OCI-LY3 (cell line): ENCODE measurements around the gene ANK2.

Source experiments
- EZH2phosphoT487 ChIP-seq: fragments of 200-600 bp; shearing (Covaris generic); IDR thresholded peaks from 2 replicates; pipeline ENCODE4 v1.6.1; 2018; ENCODE audit warnings: antibody characterized with exemption, mixed run types, low read depth
- TF ChIP-seq, protein P1 (sequence below): fragments of 200-600, 300-600 bp; sonication (generic); IDR thresholded peaks from 2 replicates; pipeline ENCODE4 v1.5.1; 2014; ENCODE audit warnings: antibody characterized with exemption, low read length, low read depth

DNA sequence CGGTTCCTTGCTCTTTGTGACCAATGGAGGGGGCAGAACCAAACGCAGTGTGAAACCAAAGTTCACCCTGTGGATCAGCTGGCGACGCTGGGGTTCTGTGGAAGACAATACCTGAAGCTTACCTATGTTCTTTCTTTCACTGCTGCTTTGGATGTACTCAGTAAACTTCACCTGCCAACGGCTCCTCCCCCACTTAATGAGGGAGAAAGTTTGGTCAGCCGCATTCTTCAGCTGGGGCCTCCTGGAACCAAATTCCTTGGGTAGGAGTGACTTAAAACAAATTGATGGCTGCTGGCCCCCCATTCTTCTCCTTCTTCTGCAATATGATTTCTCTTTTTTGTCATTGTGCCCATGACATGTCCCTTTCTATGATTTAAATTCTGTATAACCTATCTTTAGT, 282.4 kb downstream of the ANK2 start:
- TF ChIP-seq, protein P1, sequence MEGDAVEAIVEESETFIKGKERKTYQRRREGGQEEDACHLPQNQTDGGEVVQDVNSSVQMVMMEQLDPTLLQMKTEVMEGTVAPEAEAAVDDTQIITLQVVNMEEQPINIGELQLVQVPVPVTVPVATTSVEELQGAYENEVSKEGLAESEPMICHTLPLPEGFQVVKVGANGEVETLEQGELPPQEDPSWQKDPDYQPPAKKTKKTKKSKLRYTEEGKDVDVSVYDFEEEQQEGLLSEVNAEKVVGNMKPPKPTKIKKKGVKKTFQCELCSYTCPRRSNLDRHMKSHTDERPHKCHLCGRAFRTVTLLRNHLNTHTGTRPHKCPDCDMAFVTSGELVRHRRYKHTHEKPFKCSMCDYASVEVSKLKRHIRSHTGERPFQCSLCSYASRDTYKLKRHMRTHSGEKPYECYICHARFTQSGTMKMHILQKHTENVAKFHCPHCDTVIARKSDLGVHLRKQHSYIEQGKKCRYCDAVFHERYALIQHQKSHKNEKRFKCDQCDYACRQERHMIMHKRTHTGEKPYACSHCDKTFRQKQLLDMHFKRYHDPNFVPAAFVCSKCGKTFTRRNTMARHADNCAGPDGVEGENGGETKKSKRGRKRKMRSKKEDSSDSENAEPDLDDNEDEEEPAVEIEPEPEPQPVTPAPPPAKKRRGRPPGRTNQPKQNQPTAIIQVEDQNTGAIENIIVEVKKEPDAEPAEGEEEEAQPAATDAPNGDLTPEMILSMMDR: no peak
- no peak for TF ChIP-seq EZH2phosphoT487
